ENCODE data around the gene TBKBP1.
A peak's percentile ranks its signal among the peaks of the same experiment; 100 is the strongest.

The TBKBP1 gene

GRCh38 chr17:47695429-47696376 is 1.7 kb downstream of the TBKBP1 start:
- no peak for TF ChIP-seq CTCF (IDR thresholded peaks at IDR 0.05; ENCODE audit: low read depth, low read length)
- TF ChIP-seq, protein P1, sequence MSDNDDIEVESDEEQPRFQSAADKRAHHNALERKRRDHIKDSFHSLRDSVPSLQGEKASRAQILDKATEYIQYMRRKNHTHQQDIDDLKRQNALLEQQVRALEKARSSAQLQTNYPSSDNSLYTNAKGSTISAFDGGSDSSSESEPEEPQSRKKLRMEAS (IDR thresholded peaks at IDR 0.05; ENCODE audit: low read depth, low read length): no peak
- peak overlapping the region; percentile 77 for H3K4me3 ChIP-seq (ENCODE audit: low read depth, low read length)
- peak; percentile 92 for DNase-seq (ENCODE audit: low read depth)

GRCh38 chr17:47696717-47697642 is 3.0 kb downstream of the TBKBP1 start:
- no peak for DNase-seq (ENCODE audit: low read depth)
- no peak for TF ChIP-seq POLR2A (IDR thresholded peaks at IDR 0.05; ENCODE audit: extremely low read depth, insufficient read length)
- TF ChIP-seq, protein P1 (IDR thresholded peaks at IDR 0.05; ENCODE audit: low read depth, low read length): no peak
- TF ChIP-seq MYC (IDR thresholded peaks at IDR 0.05; ENCODE audit: low read depth, low read length): no peak
- TF ChIP-seq CTCF (IDR thresholded peaks at IDR 0.05; ENCODE audit: low read depth, low read length): no peak
- no peak overlapping the region for H3K4me3 ChIP-seq (ENCODE audit: low read depth, low read length)

GRCh38 chr17:47697906-47698711 is 4.1 kb downstream of the TBKBP1 start:
- no peak for DNase-seq (ENCODE audit: low read depth)
- TF ChIP-seq, protein P1 (IDR thresholded peaks at IDR 0.05; ENCODE audit: low read depth, low read length): no peak
- TF ChIP-seq POLR2A (IDR thresholded peaks at IDR 0.05; ENCODE audit: extremely low read depth, insufficient read length) (no peak), CTCF (IDR thresholded peaks at IDR 0.05; ENCODE audit: low read depth, low read length) (no peak), MYC (IDR thresholded peaks at IDR 0.05; ENCODE audit: low read depth, low read length) (no peak)

GRCh38 chr17:47698749-47699535 is 5.0 kb downstream of the TBKBP1 start:
- peak; percentile 67 for DNase-seq (ENCODE audit: low read depth)
- no peak overlapping the region for H3K4me3 ChIP-seq (ENCODE audit: low read depth, low read length)
- TF ChIP-seq POLR2A (IDR thresholded peaks at IDR 0.05; ENCODE audit: extremely low read depth, insufficient read length) (no peak), CTCF (IDR thresholded peaks at IDR 0.05; ENCODE audit: low read depth, low read length) (peak; percentile 79), MYC (IDR thresholded peaks at IDR 0.05; ENCODE audit: low read depth, low read length) (no peak)
- TF ChIP-seq, protein P1 (IDR thresholded peaks at IDR 0.05; ENCODE audit: low read depth, low read length): no peak

More at GRCh38 chr17:47697906-47698711, 4.1 kb downstream of the TBKBP1 start:
- H3K4me3 ChIP-seq (ENCODE audit: low read depth, low read length): no peak overlapping the region

Data from NB4 (cell line).